Testis (tissue), 3 donors: Measurements from ENCODE around the gene FCHSD2. TPM values are rescaled to one million over a fixed set of nuclear protein-coding genes. Genes with fewer than 3 reads are reported as not detected.

Experiments
- DNase-seq: peaks from one replicate; pipeline ENCODE4 v3.0.0-alpha.2; 2019
- H3K27ac ChIP-seq, 2 donors: fragments of 200-600 bp; sonication (generic); one replicate each; pipeline ENCODE4 v1.5.1; 2019
- H3K27me3 ChIP-seq: fragments of 200-600 bp; sonication (generic); one replicate; pipeline ENCODE4 v1.5.1; 2019
- H3K36me3 ChIP-seq: fragments of 200-600 bp; sonication (generic); one replicate; pipeline ENCODE4 v1.5.1; 2017; ENCODE audit warnings: low read depth; ENCODE audit errors: missing control alignments
- H3K4me1 ChIP-seq: fragments of 200-600 bp; sonication (generic); one replicate; pipeline ENCODE4 v1.5.1; 2019
- H3K4me3 ChIP-seq, 2 donors: fragments of 200-600 bp; sonication (generic); one replicate each; pipeline ENCODE4 v1.5.1; 2017 to 2019
- H3K9me3 ChIP-seq: fragments of 200-600 bp; sonication (generic); one replicate; pipeline ENCODE4 v1.5.1; 2017
- CTCF ChIP-seq, 3 experiments: fragments of 450-650 bp in 2 of 3; fragments of 200-600 bp in 1 of 3; sonication (generic) in 1 of 3; IDR thresholded peaks; one replicate each; pipeline ENCODE4 v1.5.1; 2016 to 2019; ENCODE audit warnings: antibody characterized with exemption in 3 of 3, mild to moderate bottlenecking in 2 of 3, moderate library complexity in 1 of 3
- POLR2A ChIP-seq: fragments of 450-650 bp; IDR thresholded peaks from one replicate; pipeline ENCODE4 v1.6.1; 2017; ENCODE audit warnings: antibody characterized with exemption, mild to moderate bottlenecking, moderate library complexity
- WGBS, 2 donors: methylation state at CpG; one replicate each; pipeline ENCODE4 v1.1.5; 2018; 5-methylcytosine and 5-hydroxymethylcytosine counted together
- intact Hi-C: fragments of 100-400 bp; cut with DNase I; formaldehyde crosslinking; loops from one replicate; pipeline ENCODE4 v1.15.1; 2023; ENCODE audit warnings: low total_unique reads
- polyA plus RNA-seq: library from polyadenylated mRNA; stranded (reverse); fragments of 350-450 nt; fragmentation: Illumina TruSeq; extraction: RNeasy Lipid Tissue Mini Kit (QIAGEN cat#74804); gene quantifications from one replicate; pipeline ENCODE4 v1.2.3, GENCODE V29; 2014; ENCODE audit warnings: low read depth, low replicate concordance; ENCODE audit not compliant: insufficient read depth
- total RNA-seq, 2 donors: library from RNA; depleted of rRNA; stranded (reverse); fragments of >200 nt; gene quantifications; one replicate each; pipeline ENCODE4 v1.2.3, GENCODE V29; 2016

FCHSD2 gene
- total and polyA plus RNA-seq, 3 donors from 2014 or later: 44.0 to 69.6 (median 65.9) TPM

GRCh38 chr11:73053964-73054363 is 88.2 kb downstream of the FCHSD2 start:
- intact Hi-C loops: no loop called here
- 65 to 75% methylated on average over 1 of the region's 1 CpG for WGBS, 2 donors
- H3K9me3 ChIP-seq: no peaks in the 10 kb centered on the region
- H3K4me1 ChIP-seq: no peaks in the 10 kb centered on the region
- no peaks in the 10 kb centered on the region for H3K36me3 ChIP-seq
- no peak overlapping the region for H3K27ac ChIP-seq
- no peak overlapping the region for H3K4me3 ChIP-seq
- DNase-seq: no peak
- TF ChIP-seq POLR2A (no peak), CTCF (IDR thresholded peaks at IDR 0.05) (no peak)
- no peaks in the 10 kb centered on the region for H3K27me3 ChIP-seq

GRCh38 chr11:73048446-73048845 is 93.7 kb downstream of the FCHSD2 start:
- no peaks in the 10 kb centered on the region for H3K27me3 ChIP-seq
- WGBS, 2 donors: 79 to 87% methylated on average over 3 of the region's 3 CpGs
- DNase-seq: no peak
- H3K36me3 ChIP-seq: no peaks in the 10 kb centered on the region
- intact Hi-C loops: no loop called here
- H3K27ac ChIP-seq: no peak overlapping the region
- H3K9me3 ChIP-seq: no peaks in the 10 kb centered on the region
- H3K4me1 ChIP-seq: no peaks in the 10 kb centered on the region
- TF ChIP-seq POLR2A: no peak
- TF ChIP-seq CTCF (IDR thresholded peaks at IDR 0.05): no peak
- H3K4me3 ChIP-seq: no peak overlapping the region

GRCh38 chr11:73047773-73048371 is 94.2 kb downstream of the FCHSD2 start:
- Histone ChIP-seq H3K27ac (no peak overlapping the region), H3K4me1 (no peaks in the 10 kb centered on the region), H3K9me3 (no peaks in the 10 kb centered on the region), H3K36me3 (no peaks in the 10 kb centered on the region), H3K4me3 (no peak overlapping the region), H3K27me3 (no peaks in the 10 kb centered on the region)
- DNase-seq: no peak
- no peak for TF ChIP-seq CTCF (IDR thresholded peaks at IDR 0.05)
- no peak for TF ChIP-seq POLR2A
- WGBS, 2 donors: 39 to 61% methylated on average over 2 of the region's 2 CpGs
- intact Hi-C loops: no loop called here

- no peak overlapping the region for H3K27ac ChIP-seq
- no peaks in the 10 kb centered on the region for H3K36me3 ChIP-seq
- no peak for DNase-seq
- H3K4me3 ChIP-seq: no peak overlapping the region
- H3K27me3 ChIP-seq: no peaks in the 10 kb centered on the region
- TF ChIP-seq CTCF (IDR thresholded peaks at IDR 0.05) (no peak), POLR2A (no peak)
- WGBS, 2 donors: 71 to 81% methylated on average over 2 of the region's 2 CpGs
- no peaks in the 10 kb centered on the region for H3K4me1 ChIP-seq
- intact Hi-C loops: no loop called here
- H3K9me3 ChIP-seq: no peaks in the 10 kb centered on the region
Observed at GRCh38 chr11:73040046-73040445, 102.1 kb downstream of the FCHSD2 start.

GRCh38 chr11:73034777-73035176 is 107.3 kb downstream of the FCHSD2 start:
- Histone ChIP-seq H3K9me3 (no peaks in the 10 kb centered on the region), H3K36me3 (no peaks in the 10 kb centered on the region), H3K27ac (no peak overlapping the region), H3K4me1 (no peaks in the 10 kb centered on the region), H3K27me3 (no peaks in the 10 kb centered on the region), H3K4me3 (no peak overlapping the region)
- WGBS, 2 donors: 96 to 98% methylated on average over 1 of the region's 1 CpG
- TF ChIP-seq POLR2A: no peak
- DNase-seq: no peak
- intact Hi-C loops: no loop called here
